HCT116 (cell line): Measurements from ENCODE around the gene SPRED1. TPM values are rescaled to one million over a fixed set of nuclear protein-coding genes. Genes with fewer than 3 reads are reported as not detected.

Source experiments
- ATAC-seq: fragments of 200-7000 bp; cut with Tn5 transposase; 2 replicates; pipeline ENCODE4 v1.9.1; 2020; ENCODE audit warnings: mild to moderate bottlenecking, moderate library complexity
- BruUV-seq: library from RNA; stranded (reverse); fragments of 400-500 nt; replicated peaks from 2 replicates; lab custom pipeline; 2021; lab: Mats Ljungman, UMichigan
- CTCF ChIA-PET: fragments of 300-600 bp; sonication (Branson Sonifier 250); formaldehyde crosslinking; loops from one replicate; lab custom pipeline; 2021; ENCODE audit warnings: antibody characterized with exemption; lab: Charles Lee
- POLR2A ChIA-PET: fragments of 300-600, 350-600 bp; sonication (Branson Sonifier 250); formaldehyde crosslinking; loops from one replicate; lab custom pipeline; 2021; ENCODE audit warnings: antibody characterized with exemption; lab: Charles Lee
- RAD21 ChIA-PET, 2 experiments: fragments of 300-600 bp; sonication (Branson Sonifier 250); formaldehyde crosslinking; loops; one replicate each; lab custom pipeline; 2023; ENCODE audit warnings: low total read pairs in 2 of 2; ENCODE audit not compliant: uncharacterized antibody in 2 of 2, unreplicated experiment in 2 of 2, low non-redundant PET in 1 of 2; lab: Charles Lee
- DNase-seq: peaks from one replicate; pipeline ENCODE4 v3.0.0-alpha.2; 2010; ENCODE audit warnings: low read depth, low spot score
- H2AFZ ChIP-seq: fragments of 200-600 bp; shearing (Covaris generic), sonication (generic); 2 replicates; pipeline ENCODE4 v1.6.1; 2017; ENCODE audit warnings: low read depth, mixed run types, mixed read lengths, antibody characterized with exemption, low read length; ENCODE audit not compliant: poor library complexity, severe bottlenecking
- H3K27ac ChIP-seq: 2 replicates; pipeline ENCODE4 v1.5.1; 2012; ENCODE audit warnings: low read depth, low read length
- H3K27me3 ChIP-seq: fragments of 200-600 bp; sonication (generic); 2 replicates; pipeline ENCODE4 v1.6.1; 2016; ENCODE audit warnings: mixed run types, low read length, mixed read lengths; ENCODE audit not compliant: insufficient read depth
- H3K36me3 ChIP-seq, 2 experiments: fragments of 200-500 bp in 1 of 2; fragments of 200-600 bp in 1 of 2; sonication (Bioruptor generic) in 1 of 2; sonication (generic) in 1 of 2; 2 replicates each; pipeline versions ENCODE4 v1.5.1 to v1.6.1; 2014 to 2016; ENCODE audit warnings: low read length in 2 of 2, inconsistent platforms in 1 of 2, mixed read lengths in 1 of 2, mixed run types in 1 of 2; ENCODE audit not compliant: insufficient read depth in 2 of 2, control insufficient read depth in 1 of 2
- H3K4me1 ChIP-seq, 2 experiments: fragments of 200-600 bp in 1 of 2; sonication (generic) in 1 of 2; 2 replicates each; pipeline versions ENCODE4 v1.5.1 to v1.6.1; 2012 to 2017; ENCODE audit warnings: low read length in 2 of 2, inconsistent platforms in 1 of 2, mild to moderate bottlenecking in 1 of 2, mixed read lengths in 1 of 2, mixed run types in 1 of 2, moderate library complexity in 1 of 2; ENCODE audit not compliant: insufficient read depth in 2 of 2, control insufficient read depth in 1 of 2
- H3K4me2 ChIP-seq: fragments of 200-600 bp; sonication (generic); 2 replicates; pipeline ENCODE4 v1.6.1; 2017; ENCODE audit warnings: mixed run types, low read length, mixed read lengths
- H3K4me3 ChIP-seq, 2 experiments: fragments of 200-600 bp in 1 of 2; sonication (generic) in 1 of 2; replicated peaks in 1 of 2; 2 replicates each; pipeline ENCODE4 v1.5.1; 2011 to 2016; ENCODE audit warnings: low read length in 2 of 2, control low read depth in 1 of 2, low read depth in 1 of 2, mild to moderate bottlenecking in 1 of 2, mixed read lengths in 1 of 2, mixed run types in 1 of 2
- H3K79me2 ChIP-seq: fragments of 200-600 bp; sonication (generic); 2 replicates; pipeline ENCODE4 v1.6.1; 2017; ENCODE audit warnings: mild to moderate bottlenecking, mixed run types, low read length, moderate library complexity, mixed read lengths; ENCODE audit not compliant: insufficient read depth
- H3K9ac ChIP-seq: fragments of 200-600 bp; sonication (generic); 2 replicates; pipeline ENCODE4 v1.6.1; 2016; ENCODE audit warnings: low read length, mixed read lengths
- H3K9me2 ChIP-seq: fragments of 200-600 bp; sonication (generic), shearing (Covaris generic); 2 replicates; pipeline ENCODE4 v1.6.1; 2017; ENCODE audit warnings: mixed run types, mild to moderate bottlenecking, moderate library complexity; ENCODE audit not compliant: insufficient read depth
- H3K9me3 ChIP-seq, 2 experiments: fragments of 200-500 bp in 1 of 2; fragments of 200-600 bp in 1 of 2; sonication (Bioruptor generic) in 1 of 2; sonication (generic) in 1 of 2; 2 replicates each; pipeline ENCODE4 v1.6.1; 2014 to 2017; ENCODE audit warnings: low read length in 2 of 2, mixed read lengths in 2 of 2, inconsistent platforms in 1 of 2, low read depth in 1 of 2, mild to moderate bottlenecking in 1 of 2, mixed run types in 1 of 2, moderate library complexity in 1 of 2; ENCODE audit not compliant: control insufficient read depth in 1 of 2, insufficient read depth in 1 of 2
- H4K20me1 ChIP-seq: fragments of 200-600 bp; sonication (generic), shearing (Covaris generic); 2 replicates; pipeline ENCODE4 v1.6.1; 2017; ENCODE audit warnings: mixed run types, mild to moderate bottlenecking, moderate library complexity; ENCODE audit not compliant: insufficient read depth
- ATF3 ChIP-seq: IDR thresholded peaks from 2 replicates; pipeline ENCODE4 v1.6.1; 2012
- CBX3 ChIP-seq: IDR thresholded peaks from 2 replicates; pipeline ENCODE4 v1.6.1; 2012; ENCODE audit warnings: low read depth
- CEBPB ChIP-seq: IDR thresholded peaks from 2 replicates; pipeline ENCODE4 v1.6.1; 2012; ENCODE audit warnings: low read depth
- ELF1 ChIP-seq: IDR thresholded peaks from 2 replicates; pipeline ENCODE4 v1.6.1; 2012; ENCODE audit warnings: low read depth, borderline replicate concordance
- EZH2 ChIP-seq: fragments of 200-600 bp; sonication (generic); IDR thresholded peaks from 2 replicates; pipeline ENCODE4 v1.6.1; 2017; ENCODE audit warnings: antibody characterized with exemption, mixed run types
- FOSL1 ChIP-seq: IDR thresholded peaks from 2 replicates; pipeline ENCODE4 v1.6.1; 2012; ENCODE audit warnings: low read depth
- JUND ChIP-seq: IDR thresholded peaks from 2 replicates; pipeline ENCODE4 v1.6.1; 2012
- MAX ChIP-seq: IDR thresholded peaks from 2 replicates; pipeline ENCODE4 v1.6.1; 2012
- POLR2A ChIP-seq: IDR thresholded peaks from 2 replicates; pipeline ENCODE4 v1.7.0; 2011; ENCODE audit warnings: borderline replicate concordance; ENCODE audit not compliant: insufficient read depth, insufficient read length; ENCODE audit errors: extremely low read depth
- RAD21 ChIP-seq: IDR thresholded peaks from 2 replicates; pipeline ENCODE4 v1.6.1; 2012; ENCODE audit warnings: low read depth, mild to moderate bottlenecking
- SIN3A ChIP-seq: IDR thresholded peaks from 2 replicates; pipeline ENCODE4 v1.6.1; 2012; ENCODE audit warnings: low read depth
- TCF7L2 ChIP-seq: IDR thresholded peaks from 2 replicates; pipeline ENCODE4 v1.7.0; 2011; ENCODE audit warnings: borderline replicate concordance, inconsistent platforms; ENCODE audit not compliant: insufficient read depth, insufficient read length; ENCODE audit errors: extremely low read depth
- ZFX ChIP-seq: fragments of 450-650 bp; IDR thresholded peaks from 2 replicates; pipeline ENCODE4 v1.6.1; 2017
- intact Hi-C: fragments of 100-400 bp; cut with micrococcal nuclease; formaldehyde crosslinking; loops from 2 replicates; pipeline ENCODE4 v1.10.0; 2022
- total RNA-seq: library from RNA; stranded (reverse); gene quantifications from one replicate; pipeline ENCODE4 v1.2.1, GENCODE V29; 2021; ENCODE audit not compliant: unreplicated experiment
- TF ChIP-seq, protein P1 (sequence below): IDR thresholded peaks from 2 replicates; pipeline ENCODE4 v1.6.1; 2011; ENCODE audit warnings: mild to moderate bottlenecking, low read length, moderate library complexity; ENCODE audit not compliant: insufficient replicate concordance; ENCODE audit errors: extremely low read depth

Gene SPRED1
- total RNA-seq, 1 experiment from 2014 or later: 24.7 TPM

GRCh38 chr15:38263996-38264395 lies 11.4 kb downstream of the SPRED1 start:
- TF ChIP-seq JUND: no peak
- no peak for TF ChIP-seq ELF1
- TF ChIP-seq SIN3A: no peak
- TF ChIP-seq POLR2A: no peak
- TF ChIP-seq EZH2: no peak
- no peak for TF ChIP-seq CEBPB
- no peak for TF ChIP-seq MAX
- no peak for TF ChIP-seq RAD21
- no peak for TF ChIP-seq ATF3
- no peak for TF ChIP-seq ZFX
- TF ChIP-seq CBX3: no peak
- TF ChIP-seq, protein P1, sequence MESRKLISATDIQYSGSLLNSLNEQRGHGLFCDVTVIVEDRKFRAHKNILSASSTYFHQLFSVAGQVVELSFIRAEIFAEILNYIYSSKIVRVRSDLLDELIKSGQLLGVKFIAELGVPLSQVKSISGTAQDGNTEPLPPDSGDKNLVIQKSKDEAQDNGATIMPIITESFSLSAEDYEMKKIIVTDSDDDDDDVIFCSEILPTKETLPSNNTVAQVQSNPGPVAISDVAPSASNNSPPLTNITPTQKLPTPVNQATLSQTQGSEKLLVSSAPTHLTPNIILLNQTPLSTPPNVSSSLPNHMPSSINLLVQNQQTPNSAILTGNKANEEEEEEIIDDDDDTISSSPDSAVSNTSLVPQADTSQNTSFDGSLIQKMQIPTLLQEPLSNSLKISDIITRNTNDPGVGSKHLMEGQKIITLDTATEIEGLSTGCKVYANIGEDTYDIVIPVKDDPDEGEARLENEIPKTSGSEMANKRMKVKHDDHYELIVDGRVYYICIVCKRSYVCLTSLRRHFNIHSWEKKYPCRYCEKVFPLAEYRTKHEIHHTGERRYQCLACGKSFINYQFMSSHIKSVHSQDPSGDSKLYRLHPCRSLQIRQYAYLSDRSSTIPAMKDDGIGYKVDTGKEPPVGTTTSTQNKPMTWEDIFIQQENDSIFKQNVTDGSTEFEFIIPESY: no peak
- TF ChIP-seq TCF7L2: no peak
- no peak for TF ChIP-seq FOSL1
- CTCF ChIA-PET: interaction anchor here (1.2 kb wide), 1 partner anchor 12 kb away, joined by 4 read pairs; no protein-coding TSS in a partner anchor
- Histone ChIP-seq H3K27ac (no peak overlapping the region), H3K79me2 (peaks cover 100% of the 10 kb centered on the region), H3K9me2 (no peaks in the 10 kb centered on the region), H3K9me3 (no peaks in the 10 kb centered on the region), H4K20me1 (peaks cover 46% of the 10 kb centered on the region; the same call in 1 of the 2 replicates), H3K4me2 (no peak overlapping the region), H3K36me3 (no peaks in the 10 kb centered on the region), H3K9ac (no peak overlapping the region), H2AFZ (no peak overlapping the region), H3K27me3 (no peaks in the 10 kb centered on the region), H3K4me3 (no peak overlapping the region), H3K4me1 (no peaks in the 10 kb centered on the region)
- BruUV-seq: no TSS peak
- DNase-seq (no peak), ATAC-seq (no peak)
- RAD21 ChIA-PET: no interaction called here
- intact Hi-C loops: no loop called here
- POLR2A ChIA-PET: interaction anchor here (1.0 kb wide), 1 partner anchor 10 kb away, joined by 4 read pairs; no protein-coding TSS in a partner anchor
